Ishikawa (cell line): Measurements from ENCODE around the gene PSORS1C1.

Source experiments
- CEBPB ChIP-seq: IDR thresholded peaks from 2 replicates; pipeline ENCODE4 v1.6.1; 2012
- CREB1 ChIP-seq: IDR thresholded peaks from 2 replicates; pipeline ENCODE4 v1.6.1; 2012; ENCODE audit warnings: low read depth
- EP300 ChIP-seq: IDR thresholded peaks from 2 replicates; pipeline ENCODE4 v1.6.1; 2012; ENCODE audit warnings: borderline replicate concordance
- MAX ChIP-seq: IDR thresholded peaks from 2 replicates; pipeline ENCODE4 v1.6.1; 2012
- REST ChIP-seq: IDR thresholded peaks from 2 replicates; pipeline ENCODE4 v1.6.1; 2012; ENCODE audit warnings: low read depth, mild to moderate bottlenecking
- TAF1 ChIP-seq: IDR thresholded peaks from 2 replicates; pipeline ENCODE4 v1.6.1; 2012; ENCODE audit warnings: low read depth, mild to moderate bottlenecking
- TEAD4 ChIP-seq: IDR thresholded peaks from 2 replicates; pipeline ENCODE4 v1.6.1; 2012
- YY1 ChIP-seq: IDR thresholded peaks from 2 replicates; pipeline ENCODE4 v1.6.1; 2012; ENCODE audit warnings: low read depth
- ZBTB7A ChIP-seq: IDR thresholded peaks from 2 replicates; pipeline ENCODE4 v1.6.1; 2012; ENCODE audit warnings: low read depth

DNA sequence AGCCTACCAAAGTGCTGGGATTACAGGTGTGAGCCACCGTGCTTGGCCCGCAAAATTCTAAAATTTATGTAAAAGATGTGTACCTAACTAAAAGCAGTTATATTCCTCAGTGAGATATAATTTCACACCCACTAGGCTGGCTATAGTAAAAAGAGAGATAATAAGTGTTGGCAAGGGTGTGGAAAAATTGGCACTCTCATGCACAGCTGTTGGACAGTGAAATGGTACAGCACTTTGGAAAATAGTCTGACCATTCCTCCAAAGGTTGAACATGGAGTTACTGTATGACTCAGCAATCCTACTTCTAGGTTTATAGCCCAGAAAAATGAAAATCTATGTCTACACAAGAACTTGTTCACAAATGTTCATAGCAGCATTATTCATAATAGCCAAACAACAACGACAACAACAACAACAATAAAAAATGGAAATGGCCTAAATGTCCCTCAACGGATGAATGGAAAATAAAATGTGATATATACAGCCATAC is 16.1 kb upstream of the PSORS1C1 start:
- no peak for TF ChIP-seq REST
- TF ChIP-seq CREB1: no peak
- no peak for TF ChIP-seq ZBTB7A
- TF ChIP-seq MAX: no peak
- no peak for TF ChIP-seq CEBPB
- TF ChIP-seq EP300: no peak
- TF ChIP-seq YY1: no peak
- no peak for TF ChIP-seq TAF1
- no peak for TF ChIP-seq TEAD4
